CD8-positive, alpha-beta memory T cell (primary cell): ENCODE results near the gene DNHD1. TPM values are rescaled to one million over a fixed set of nuclear protein-coding genes. Genes with fewer than 3 reads are reported as not detected.
A peak's percentile ranks its signal among the peaks of the same experiment; 100 is the strongest.

ENCODE experiments used
- CTCF ChIA-PET: fragments of 350-600 bp; sonication (Branson Sonifier 250); formaldehyde crosslinking; loops from one replicate; lab custom pipeline; 2021; ENCODE audit warnings: antibody characterized with exemption; lab: Charles Lee
- POLR2A ChIA-PET: fragments of 350-600 bp; sonication (Branson Sonifier 250); formaldehyde crosslinking; loops from one replicate; lab custom pipeline; 2021; ENCODE audit warnings: antibody characterized with exemption; lab: Charles Lee
- DNase-seq, 5 donors: peaks; one replicate each; pipeline versions ENCODE4 v3.0.0 to v3.0.0-alpha.2; 2020 to 2022; ENCODE audit warnings: mixed read lengths in 1 of 5
- H3K27ac ChIP-seq: one replicate; pipeline ENCODE4 v1.7.0; 2013; ENCODE audit warnings: low read depth, mild to moderate bottlenecking, low read length, moderate library complexity
- H3K27me3 ChIP-seq: 2 replicates; pipeline ENCODE4 v1.7.0; 2013; ENCODE audit warnings: low read length, mild to moderate bottlenecking; ENCODE audit not compliant: insufficient read depth, poor library complexity, severe bottlenecking
- H3K36me3 ChIP-seq: 2 replicates; pipeline ENCODE4 v1.7.0; 2013; ENCODE audit warnings: mild to moderate bottlenecking, low read length, moderate library complexity; ENCODE audit not compliant: insufficient read depth
- H3K4me1 ChIP-seq: 2 replicates; pipeline ENCODE4 v1.7.0; 2013; ENCODE audit warnings: mild to moderate bottlenecking, low read length, moderate library complexity; ENCODE audit not compliant: insufficient read depth
- H3K4me3 ChIP-seq: 2 replicates; pipeline ENCODE4 v1.7.0; 2013; ENCODE audit warnings: mild to moderate bottlenecking, low read length
- H3K9me3 ChIP-seq: 2 replicates; pipeline ENCODE4 v1.7.0; 2013; ENCODE audit warnings: mild to moderate bottlenecking, low read length
- H3K27ac Mint-ChIP-seq, 8 donors: one replicate each; pipeline ENCODE4 v1.8.0; 2020 to 2021; ENCODE audit warnings: mixed read lengths in 8 of 8, mild to moderate bottlenecking in 6 of 8, inconsistent platforms in 3 of 8, moderate library complexity in 3 of 8
- H3K27me3 Mint-ChIP-seq, 2 donors: one replicate each; pipeline ENCODE4 v1.8.0; 2020 to 2021; ENCODE audit warnings: mixed read lengths in 2 of 2, mild to moderate bottlenecking in 1 of 2, moderate library complexity in 1 of 2
- H3K36me3 Mint-ChIP-seq, 3 donors: one replicate each; pipeline ENCODE4 v1.8.0; 2020 to 2021; ENCODE audit warnings: mixed read lengths in 3 of 3, inconsistent platforms in 1 of 3, mild to moderate bottlenecking in 1 of 3
- H3K4me1 Mint-ChIP-seq, 3 donors: one replicate each; pipeline ENCODE4 v1.8.0; 2020 to 2021; ENCODE audit warnings: mixed read lengths in 3 of 3, inconsistent platforms in 1 of 3, mild to moderate bottlenecking in 1 of 3
- H3K4me3 Mint-ChIP-seq, 7 donors: one replicate each; pipeline ENCODE4 v1.8.0; 2020 to 2021; ENCODE audit warnings: mixed read lengths in 7 of 7, mild to moderate bottlenecking in 6 of 7, moderate library complexity in 4 of 7, inconsistent platforms in 2 of 7
- H3K9me3 Mint-ChIP-seq, 5 donors: one replicate each; pipeline ENCODE4 v1.8.0; 2020 to 2022; ENCODE audit warnings: mixed read lengths in 5 of 5, mild to moderate bottlenecking in 3 of 5, moderate library complexity in 2 of 5, inconsistent platforms in 1 of 5
- polyA plus RNA-seq: library from polyadenylated mRNA; unstranded; fragments of 300-500 nt; fragmentation: Illumina TruSeq; gene quantifications from one replicate; pipeline ENCODE4 v1.2.3, GENCODE V29; 2021
- total RNA-seq, 2 experiments: library from RNA; stranded (reverse); gene quantifications; one replicate each; pipeline ENCODE4 v1.2.3, GENCODE V29; 2021

The DNHD1 gene
- total and polyA plus RNA-seq, 3 experiments from 2014 or later: 1.9 to 9.2 (median 8.0) TPM

DNA sequence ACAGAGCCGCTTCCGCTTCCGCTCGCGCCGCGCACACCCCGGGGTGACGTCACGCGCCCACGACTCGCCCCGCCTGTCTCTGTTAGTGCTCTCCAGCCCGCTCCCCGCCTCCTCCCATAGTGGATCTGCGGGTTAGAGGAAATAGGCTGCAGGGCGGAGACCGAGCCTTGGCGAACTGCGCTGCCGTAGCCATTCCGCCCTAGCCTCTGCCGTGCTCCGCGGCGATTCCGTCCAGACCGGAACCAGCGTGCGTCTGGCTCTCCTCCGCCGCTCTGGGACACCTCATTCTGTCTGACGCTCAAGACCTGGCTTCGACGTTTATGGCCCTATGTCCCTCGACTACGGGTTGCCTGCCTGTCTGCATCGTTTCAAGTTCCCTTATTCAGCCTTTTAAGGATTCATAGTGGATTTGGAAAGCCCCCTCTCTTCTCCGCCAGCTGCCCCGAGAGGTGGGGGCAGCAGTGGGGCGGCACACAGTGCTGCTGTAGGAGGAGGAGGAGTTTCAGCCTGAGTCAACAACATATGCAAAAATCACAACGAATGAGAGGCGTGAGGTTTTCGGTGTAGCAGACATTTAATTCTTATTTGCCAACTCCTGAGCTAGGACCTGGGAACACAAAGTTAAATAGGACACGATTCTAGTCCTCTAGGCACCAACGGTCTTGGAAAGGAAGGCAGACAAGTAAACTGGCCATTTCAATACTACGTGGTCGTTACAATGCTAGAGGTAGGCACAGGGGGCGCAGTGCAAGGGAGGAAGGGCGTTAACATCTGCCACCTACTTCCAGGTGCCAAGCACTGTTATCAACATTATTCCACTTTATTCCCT lies 115.3 kb downstream of the DNHD1 start, which contains the start of gene TAF10:
TSS of gene TAF10 (minus strand) at position 4 of the 829 bp plus-strand sequence. CDS start 27 bp downstream, outside the sequence.
- peak within 1 kb of the TSS; percentile 93 for H3K4me3 ChIP-seq
- Mint-ChIP-seq H3K36me3 (peaks cover 0 to 44% (median 24%) of the 10 kb centered on the region in 3 donors), H3K27me3 (no peaks in the 10 kb centered on the region), H3K4me1 (peaks cover 37 to 43% (median 41%) of the 10 kb centered on the region in 3 donors), H3K9me3 (no peaks in the 10 kb centered on the region), H3K4me3 (peak within 1 kb of the TSS in 6 of 7 donors; percentile 89 to 95 (median 90)), H3K27ac (peak within 1 kb of the TSS in 7 of 8 donors; percentile 93 to 99 (median 97))
- H3K27ac ChIP-seq: peak within 1 kb of the TSS; percentile 98
- no peaks in the 10 kb centered on the region for H3K27me3 ChIP-seq
- H3K4me1 ChIP-seq: peaks cover 42% of the 10 kb centered on the region
- peaks cover 44% of the 10 kb centered on the region for H3K36me3 ChIP-seq
- POLR2A ChIA-PET: interaction anchor here (0.6 to 2.4 kb wide), 20 partner anchors 8 to 233 kb away, joined by 3 to 26 read pairs (median 6); partner anchors contain the start of genes APBB1, ARFIP2, ILK and MRPL17
- H3K9me3 ChIP-seq: no peaks in the 10 kb centered on the region
- CTCF ChIA-PET: interaction anchor here (0.7 to 7.8 kb wide), 17 partner anchors 8 to 233 kb away, joined by 3 to 68 read pairs (median 4); partner anchors contain the start of genes ARFIP2, ILK, MRPL17 and RRP8
- peak; percentile 94 to 97 (median 95) for DNase-seq

DNA sequence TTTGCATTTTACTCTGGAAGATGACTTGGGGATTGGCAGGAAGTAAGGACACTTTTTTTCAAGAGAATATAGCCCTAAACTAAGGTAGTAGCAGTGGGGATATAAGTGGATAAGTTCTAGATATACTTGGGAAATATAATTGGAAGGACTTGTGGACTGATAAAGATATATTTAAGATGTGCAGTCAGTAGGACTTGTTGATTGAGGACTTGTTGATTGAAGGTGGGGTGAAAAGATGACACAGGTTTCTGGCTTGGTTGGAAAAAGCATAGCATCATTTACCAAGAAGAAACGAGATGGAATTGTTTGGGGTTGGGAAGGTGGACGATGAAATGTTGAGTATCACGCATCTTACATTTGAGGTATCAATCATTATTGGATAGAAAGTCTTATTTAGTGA lies 116.4 kb downstream of the DNHD1 start:
- Mint-ChIP-seq H3K4me3 (no peak overlapping the region), H3K27me3 (no peaks in the 10 kb centered on the region), H3K36me3 (peaks cover 0 to 35% (median 23%) of the 10 kb centered on the region in 3 donors), H3K9me3 (no peaks in the 10 kb centered on the region), H3K4me1 (peaks cover 37 to 40% (median 37%) of the 10 kb centered on the region in 3 donors), H3K27ac (no peak overlapping the region)
- DNase-seq: no peak
- POLR2A ChIA-PET: interaction anchor here (1.0 to 2.4 kb wide), 3 partner anchors 58 to 223 kb away, joined by 4 to 6 read pairs (median 6); partner anchors contain the start of gene SMPD1
- Histone ChIP-seq H3K27ac (no peak overlapping the region), H3K36me3 (peaks cover 34% of the 10 kb centered on the region), H3K9me3 (no peaks in the 10 kb centered on the region), H3K4me3 (no peak overlapping the region), H3K27me3 (no peaks in the 10 kb centered on the region), H3K4me1 (peaks cover 41% of the 10 kb centered on the region)
- CTCF ChIA-PET: interaction anchor here (1.1 to 7.8 kb wide), 8 partner anchors 8 to 132 kb away, joined by 3 to 68 read pairs (median 4); partner anchors contain the start of gene MRPL17

DNA sequence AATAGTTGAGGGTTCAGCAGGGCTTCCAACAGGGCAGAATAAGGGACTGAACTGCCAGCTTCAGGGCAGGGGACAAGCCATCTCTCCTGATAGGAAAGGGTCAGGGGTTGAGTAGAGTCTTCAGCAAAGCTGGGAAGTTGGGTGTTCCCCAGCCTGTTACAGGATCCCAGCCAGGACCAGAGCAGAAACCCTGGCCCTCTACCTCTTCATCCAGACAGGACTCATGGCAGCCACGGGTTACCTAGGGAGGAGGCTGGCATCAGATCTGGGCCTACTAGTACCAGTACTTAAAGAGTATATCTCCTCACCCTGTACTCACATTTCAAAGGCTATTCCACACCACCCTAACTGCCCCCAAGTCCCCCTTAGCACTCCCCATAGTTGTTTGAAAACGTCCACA lies 117.4 kb downstream of the DNHD1 start:
- H3K4me1 ChIP-seq: peaks cover 36% of the 10 kb centered on the region
- Mint-ChIP-seq H3K4me3 (no peak overlapping the region), H3K4me1 (peaks cover 31 to 35% (median 32%) of the 10 kb centered on the region in 3 donors), H3K27me3 (no peaks in the 10 kb centered on the region), H3K36me3 (peaks cover 0 to 26% (median 18%) of the 10 kb centered on the region in 3 donors), H3K9me3 (no peaks in the 10 kb centered on the region), H3K27ac (peak overlapping the region in 1 of 8 donors; percentile 17)
- CTCF ChIA-PET: interaction anchor here (0.5 to 1.1 kb wide), 2 partner anchors 53 to 69 kb away, joined by 3 to 4 read pairs; partner anchors contain the start of gene MRPL17
- H3K27ac ChIP-seq: no peak overlapping the region
- H3K27me3 ChIP-seq: no peaks in the 10 kb centered on the region
- POLR2A ChIA-PET: no interaction called here
- peaks cover 24% of the 10 kb centered on the region for H3K36me3 ChIP-seq
- no peak overlapping the region for H3K4me3 ChIP-seq
- no peak for DNase-seq
- no peaks in the 10 kb centered on the region for H3K9me3 ChIP-seq

DNA sequence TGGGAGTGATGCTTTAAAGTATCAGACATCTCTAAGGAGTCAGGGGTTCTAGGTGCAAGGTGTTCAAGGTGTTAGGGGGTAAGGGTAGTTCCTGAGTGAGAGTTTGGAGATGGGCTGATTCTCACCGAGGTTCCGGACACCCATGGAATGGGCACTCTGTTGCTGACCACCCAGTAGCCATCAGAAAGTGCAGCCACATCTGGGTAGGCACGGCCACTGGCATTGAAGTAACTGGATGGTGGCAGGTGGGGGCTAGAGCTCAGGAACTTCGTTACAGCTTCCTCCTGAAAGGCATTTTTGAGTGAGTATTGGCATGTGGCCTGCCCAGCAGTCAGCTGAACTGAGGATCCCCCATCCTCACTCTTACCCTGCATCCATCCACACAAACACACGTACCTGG lies 118.0 kb downstream of the DNHD1 start:
- Mint-ChIP-seq H3K36me3 (peaks cover 0 to 20% (median 15%) of the 10 kb centered on the region in 3 donors), H3K27me3 (no peaks in the 10 kb centered on the region), H3K27ac (peak overlapping the region in 3 of 8 donors; percentile 10 to 38 (median 20)), H3K4me3 (peak overlapping the region in 1 of 7 donors; percentile 68), H3K9me3 (no peaks in the 10 kb centered on the region), H3K4me1 (peaks cover 25 to 29% (median 28%) of the 10 kb centered on the region in 3 donors)
- DNase-seq: no peak
- CTCF ChIA-PET: interaction anchor here (1.1 kb wide), 2 partner anchors 68 kb away, joined by 4 to 5 read pairs; partner anchors contain the start of gene MRPL17
- Histone ChIP-seq H3K4me1 (peaks cover 41% of the 10 kb centered on the region), H3K27me3 (no peaks in the 10 kb centered on the region), H3K36me3 (peaks cover 18% of the 10 kb centered on the region), H3K27ac (no peak overlapping the region), H3K9me3 (no peaks in the 10 kb centered on the region), H3K4me3 (no peak overlapping the region)
- POLR2A ChIA-PET: no interaction called here

DNA sequence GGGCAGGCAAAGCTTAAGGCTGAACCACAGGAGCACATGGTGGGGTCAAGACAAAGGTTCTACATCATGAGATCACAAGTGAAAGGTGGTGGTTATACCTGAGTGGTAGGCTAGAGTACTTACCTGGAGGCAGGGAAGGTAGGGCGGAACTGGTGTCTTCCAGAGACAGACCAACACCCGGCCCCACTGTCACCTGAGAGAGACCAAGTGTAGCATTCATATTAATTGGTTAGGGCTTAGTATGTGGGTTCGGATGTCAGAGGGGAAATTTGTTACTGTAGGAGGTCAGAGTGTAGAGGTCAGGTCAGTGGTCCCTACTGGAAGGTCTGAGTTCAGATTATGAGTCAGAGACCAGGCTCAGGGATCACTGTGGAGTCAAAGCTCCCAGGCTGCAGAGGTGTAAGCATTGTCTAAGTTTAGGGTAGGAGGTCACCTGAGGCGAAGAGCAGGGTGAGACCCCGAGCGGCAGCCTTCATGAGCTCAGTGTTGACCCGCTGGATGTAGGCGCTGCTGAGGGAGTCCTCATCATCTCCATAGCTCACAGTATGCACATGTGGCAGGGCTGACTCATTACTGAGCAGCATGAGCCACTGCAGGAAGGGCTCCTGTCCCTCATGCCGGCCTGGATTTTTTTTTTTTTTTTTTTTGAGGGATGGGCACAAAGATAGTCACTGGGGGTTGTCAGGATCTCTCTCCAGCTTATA lies 119.0 kb downstream of the DNHD1 start:
- no peaks in the 10 kb centered on the region for H3K27me3 Mint-ChIP-seq
- no peaks in the 10 kb centered on the region for H3K9me3 Mint-ChIP-seq
- H3K4me1 ChIP-seq: peaks cover 33% of the 10 kb centered on the region
- peaks cover 0 to 11% (median 10%) of the 10 kb centered on the region in 3 donors for H3K36me3 Mint-ChIP-seq
- no peak overlapping the region for H3K27ac ChIP-seq
- peak overlapping the region in 4 of 7 donors; percentile 1 to 68 (median 54) for H3K4me3 Mint-ChIP-seq
- H3K27ac Mint-ChIP-seq: peak overlapping the region in 5 of 8 donors; percentile 36 to 66 (median 49)
- H3K4me3 ChIP-seq: no peak overlapping the region
- CTCF ChIA-PET: interaction anchor here (1.1 to 4.5 kb wide), 2 partner anchors 13 to 67 kb away, joined by 5 to 42 read pairs; partner anchors contain the start of genes ILK, MRPL17 and RRP8
- no peaks in the 10 kb centered on the region for H3K27me3 ChIP-seq
- H3K36me3 ChIP-seq: peaks cover 9% of the 10 kb centered on the region
- no peaks in the 10 kb centered on the region for H3K9me3 ChIP-seq
- H3K4me1 Mint-ChIP-seq: peaks cover 15 to 19% (median 19%) of the 10 kb centered on the region in 3 donors
- no peak for DNase-seq
- POLR2A ChIA-PET: no interaction called here

DNA sequence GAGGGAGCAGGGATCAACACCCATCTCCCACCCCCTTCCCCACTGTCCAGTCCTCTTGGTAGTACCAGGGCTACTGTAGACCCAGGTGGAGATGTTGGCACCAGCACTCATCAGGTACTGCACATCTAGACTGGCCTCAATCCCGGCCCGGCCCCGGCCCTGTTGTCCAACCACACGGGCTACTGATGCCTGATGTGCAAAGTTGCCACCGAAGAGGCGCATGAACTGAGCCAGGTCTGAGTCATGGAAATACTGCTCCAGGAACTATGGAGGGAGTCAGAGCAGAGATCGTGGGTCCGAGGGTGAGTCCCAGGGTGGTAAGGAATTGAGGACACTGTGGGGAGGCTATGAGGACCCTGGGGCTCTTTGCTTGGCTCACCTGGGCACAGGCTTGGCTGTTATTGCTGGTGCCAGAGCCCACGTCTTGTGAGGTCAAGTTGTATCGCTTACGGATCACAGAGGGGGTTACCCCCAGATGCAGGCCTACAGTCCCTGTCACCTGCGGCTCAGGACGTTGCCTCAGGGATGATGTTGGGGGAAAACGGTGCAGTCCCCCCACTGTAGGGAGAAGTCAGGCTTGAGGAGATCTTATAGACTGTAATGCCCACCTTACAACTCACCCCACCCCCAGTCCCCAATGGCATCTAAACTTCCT lies 119.6 kb downstream of the DNHD1 start:
- Histone ChIP-seq H3K9me3 (no peaks in the 10 kb centered on the region), H3K27ac (no peak overlapping the region), H3K27me3 (no peaks in the 10 kb centered on the region), H3K4me1 (peaks cover 29% of the 10 kb centered on the region), H3K36me3 (peaks cover 9% of the 10 kb centered on the region), H3K4me3 (no peak overlapping the region)
- no peak for DNase-seq
- Mint-ChIP-seq H3K27ac (peak overlapping the region in 4 of 8 donors; percentile 31 to 55 (median 48)), H3K9me3 (no peaks in the 10 kb centered on the region), H3K4me1 (peaks cover 9 to 13% (median 13%) of the 10 kb centered on the region in 3 donors), H3K27me3 (peaks cover 0 to 1% of the 10 kb centered on the region in 2 donors), H3K4me3 (peak overlapping the region in 4 of 7 donors; percentile 20 to 74 (median 46)), H3K36me3 (peaks cover 0 to 11% (median 3%) of the 10 kb centered on the region in 3 donors)
- ChIA-PET CTCF (interaction anchor here (4.5 kb wide), 1 partner anchor 13 kb away, joined by 42 read pairs; the partner anchor contains the start of genes ILK and RRP8), POLR2A (no interaction called here)
